RKO (cell line): ENCODE measurements around the gene FRMD8.
"Not testable (repeated sequence)": the region's sequence is repeated elsewhere in the genome, so short reads cannot be mapped to it uniquely, and the experiment has no call there.

Source experiments
- DNase-seq: peaks from one replicate; pipeline ENCODE4 v3.0.0-alpha.2; 2016; ENCODE audit warnings: low spot score

The FRMD8 gene

GRCh38 chr11:65393513-65394079 is 7.2 kb downstream of the FRMD8 start:
- DNase-seq, result no peak

GRCh38 chr11:65394125-65394536 is 7.7 kb downstream of the FRMD8 start:
- DNase-seq, result no peak

- no peak for DNase-seq
These were observed 9.6 kb downstream of the FRMD8 start for GRCh38 chr11:65395961-65396530.

- DNase-seq, result no peak
These were observed 10.6 kb downstream of the FRMD8 start for GRCh38 chr11:65396769-65397745.

- DNase-seq, result no peak
These were observed 12.0 kb downstream of the FRMD8 start for GRCh38 chr11:65398362-65398910.

GRCh38 chr11:65399249-65399648 is 12.8 kb downstream of the FRMD8 start:
- DNase-seq, result no peak

- DNase-seq, result no peak
These were observed 13.4 kb downstream of the FRMD8 start for GRCh38 chr11:65399845-65400244.

- no peak for DNase-seq
These were observed 14.1 kb downstream of the FRMD8 start for GRCh38 chr11:65400307-65401072.

GRCh38 chr11:65401073-65401802 is 14.8 kb downstream of the FRMD8 start:
- DNase-seq, result no peak

GRCh38 chr11:65401803-65402248 is 15.4 kb downstream of the FRMD8 start:
- no peak for DNase-seq

- DNase-seq, result no peak
These were observed 16.4 kb downstream of the FRMD8 start for GRCh38 chr11:65402790-65403189.

GRCh38 chr11:65403607-65404121 is 17.2 kb downstream of the FRMD8 start:
- DNase-seq, result no peak

GRCh38 chr11:65404210-65404609 is 17.8 kb downstream of the FRMD8 start:
- DNase-seq, result no peak

- DNase-seq, result no peak
These were observed 18.4 kb downstream of the FRMD8 start for GRCh38 chr11:65404638-65405339.

GRCh38 chr11:65410936-65411680 is 24.7 kb downstream of the FRMD8 start:
- no peak for DNase-seq

- no peak for DNase-seq
These were observed 25.2 kb downstream of the FRMD8 start for GRCh38 chr11:65411681-65412070.

GRCh38 chr11:65412271-65413076 is 26.0 kb downstream of the FRMD8 start:
- no peak for DNase-seq

GRCh38 chr11:65413077-65413664 is 26.7 kb downstream of the FRMD8 start:
- not testable (repeated sequence) for DNase-seq
